Testis (tissue), 3 donors: ENCODE results near the gene TSEN54. TPM values are rescaled to one million over a fixed set of nuclear protein-coding genes. Genes with fewer than 3 reads are reported as not detected.

Experiments used
- DNase-seq: peaks from one replicate; pipeline ENCODE4 v3.0.0-alpha.2; 2019
- H3K27ac ChIP-seq, 2 donors: fragments of 200-600 bp; sonication (generic); one replicate each; pipeline ENCODE4 v1.5.1; 2019
- H3K27me3 ChIP-seq: fragments of 200-600 bp; sonication (generic); one replicate; pipeline ENCODE4 v1.5.1; 2019
- H3K36me3 ChIP-seq: fragments of 200-600 bp; sonication (generic); one replicate; pipeline ENCODE4 v1.5.1; 2017; ENCODE audit warnings: low read depth; ENCODE audit errors: missing control alignments
- H3K4me1 ChIP-seq: fragments of 200-600 bp; sonication (generic); one replicate; pipeline ENCODE4 v1.5.1; 2019
- H3K4me3 ChIP-seq, 2 donors: fragments of 200-600 bp; sonication (generic); one replicate each; pipeline ENCODE4 v1.5.1; 2017 to 2019
- H3K9me3 ChIP-seq: fragments of 200-600 bp; sonication (generic); one replicate; pipeline ENCODE4 v1.5.1; 2017
- POLR2A ChIP-seq: fragments of 450-650 bp; IDR thresholded peaks from one replicate; pipeline ENCODE4 v1.6.1; 2017; ENCODE audit warnings: antibody characterized with exemption, mild to moderate bottlenecking, moderate library complexity
- WGBS, 2 donors: methylation state at CpG; one replicate each; pipeline ENCODE4 v1.1.5; 2018; 5-methylcytosine and 5-hydroxymethylcytosine counted together
- intact Hi-C: fragments of 100-400 bp; cut with DNase I; formaldehyde crosslinking; loops from one replicate; pipeline ENCODE4 v1.15.1; 2023; ENCODE audit warnings: low total_unique reads
- polyA plus RNA-seq: library from polyadenylated mRNA; stranded (reverse); fragments of 350-450 nt; fragmentation: Illumina TruSeq; extraction: RNeasy Lipid Tissue Mini Kit (QIAGEN cat#74804); gene quantifications from one replicate; pipeline ENCODE4 v1.2.3, GENCODE V29; 2014; ENCODE audit warnings: low read depth, low replicate concordance; ENCODE audit not compliant: insufficient read depth
- total RNA-seq, 2 donors: library from RNA; depleted of rRNA; stranded (reverse); fragments of >200 nt; gene quantifications; one replicate each; pipeline ENCODE4 v1.2.3, GENCODE V29; 2016
- TF ChIP-seq, protein P1 (sequence below), 3 experiments: fragments of 450-650 bp in 2 of 3; fragments of 200-600 bp in 1 of 3; sonication (generic) in 1 of 3; IDR thresholded peaks; one replicate each; pipeline ENCODE4 v1.5.1; 2016 to 2019; ENCODE audit warnings: antibody characterized with exemption in 3 of 3, mild to moderate bottlenecking in 2 of 3, moderate library complexity in 1 of 3

TSEN54 gene
- total and polyA plus RNA-seq, 3 donors from 2014 or later, result 28.3 to 46.6 (median 45.7) TPM

DNA sequence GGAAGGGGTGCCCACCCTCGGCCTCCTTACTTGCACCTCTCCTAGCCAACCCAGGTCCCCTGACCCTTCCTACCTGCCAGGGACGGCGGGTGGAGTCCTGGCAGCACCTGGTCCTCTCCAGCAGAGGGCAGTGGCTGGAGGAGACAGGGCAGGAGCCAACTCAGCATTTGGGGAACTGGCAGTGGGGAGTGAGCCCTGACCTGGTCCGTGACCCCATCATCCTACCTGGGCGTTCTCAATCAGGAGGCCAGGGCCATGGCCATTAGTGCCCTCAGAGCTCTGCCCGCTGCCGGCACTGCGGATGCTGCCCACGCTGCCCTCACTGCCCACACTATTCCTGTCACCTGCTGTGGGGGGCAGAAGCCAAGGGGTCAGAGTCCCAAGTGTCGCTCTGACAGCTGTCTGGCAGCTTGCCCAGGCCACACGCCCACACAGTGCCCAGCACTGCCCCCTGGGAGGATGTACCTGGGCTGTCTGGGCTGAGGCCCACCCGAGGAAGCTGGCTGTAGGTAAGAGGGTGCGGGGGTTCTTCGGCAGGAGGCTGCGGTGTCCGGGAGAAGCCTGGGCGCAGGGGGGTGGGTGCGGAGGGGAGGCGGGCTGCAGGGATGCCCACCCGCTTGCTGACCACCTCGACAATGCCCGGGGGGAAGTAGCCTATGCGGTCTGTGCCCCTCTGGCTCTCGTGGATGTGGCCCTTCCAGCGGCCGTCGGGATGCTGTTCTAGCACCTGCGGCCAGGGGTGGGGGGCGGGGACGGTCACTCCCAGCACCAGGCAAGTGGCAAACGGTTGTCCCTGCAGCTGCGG, 11.8 kb upstream of the TSEN54 start:
- Histone ChIP-seq H3K27ac (no peak overlapping the region), H3K4me3 (no peak overlapping the region), H3K36me3 (no peaks in the 10 kb centered on the region), H3K4me1 (peaks cover 21% of the 10 kb centered on the region), H3K9me3 (no peaks in the 10 kb centered on the region), H3K27me3 (no peaks in the 10 kb centered on the region)
- TF ChIP-seq, protein P1, sequence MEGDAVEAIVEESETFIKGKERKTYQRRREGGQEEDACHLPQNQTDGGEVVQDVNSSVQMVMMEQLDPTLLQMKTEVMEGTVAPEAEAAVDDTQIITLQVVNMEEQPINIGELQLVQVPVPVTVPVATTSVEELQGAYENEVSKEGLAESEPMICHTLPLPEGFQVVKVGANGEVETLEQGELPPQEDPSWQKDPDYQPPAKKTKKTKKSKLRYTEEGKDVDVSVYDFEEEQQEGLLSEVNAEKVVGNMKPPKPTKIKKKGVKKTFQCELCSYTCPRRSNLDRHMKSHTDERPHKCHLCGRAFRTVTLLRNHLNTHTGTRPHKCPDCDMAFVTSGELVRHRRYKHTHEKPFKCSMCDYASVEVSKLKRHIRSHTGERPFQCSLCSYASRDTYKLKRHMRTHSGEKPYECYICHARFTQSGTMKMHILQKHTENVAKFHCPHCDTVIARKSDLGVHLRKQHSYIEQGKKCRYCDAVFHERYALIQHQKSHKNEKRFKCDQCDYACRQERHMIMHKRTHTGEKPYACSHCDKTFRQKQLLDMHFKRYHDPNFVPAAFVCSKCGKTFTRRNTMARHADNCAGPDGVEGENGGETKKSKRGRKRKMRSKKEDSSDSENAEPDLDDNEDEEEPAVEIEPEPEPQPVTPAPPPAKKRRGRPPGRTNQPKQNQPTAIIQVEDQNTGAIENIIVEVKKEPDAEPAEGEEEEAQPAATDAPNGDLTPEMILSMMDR (IDR thresholded peaks at IDR 0.05), result peak in 2 of 3 experiments; percentile 39 to 49
- TF ChIP-seq POLR2A, result no peak
- intact Hi-C loops, result no loop called here
- no peak for DNase-seq
- WGBS, 2 donors, result 79 to 82% methylated on average over 11 to 32 of the region's 32 CpGs

DNA sequence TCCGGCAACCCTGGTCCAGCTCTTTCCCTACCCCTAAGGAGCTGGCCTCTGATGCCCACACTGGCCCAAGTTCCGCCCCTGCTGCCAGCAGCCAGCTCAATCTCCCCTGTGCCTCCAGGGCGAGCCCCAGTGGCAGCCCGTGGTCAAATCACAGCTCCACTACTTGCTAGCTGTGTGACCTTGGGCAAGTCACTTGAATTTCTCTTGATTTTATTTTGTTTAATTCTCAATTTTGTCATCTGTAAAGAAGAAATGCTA, 11.2 kb upstream of the TSEN54 start:
- Histone ChIP-seq H3K9me3 (no peaks in the 10 kb centered on the region), H3K27me3 (no peaks in the 10 kb centered on the region), H3K36me3 (no peaks in the 10 kb centered on the region), H3K4me1 (peaks cover 16% of the 10 kb centered on the region), H3K4me3 (no peak overlapping the region), H3K27ac (no peak overlapping the region)
- intact Hi-C loops, result no loop called here
- no peak for DNase-seq
- TF ChIP-seq POLR2A, result no peak
- TF ChIP-seq, protein P1 (IDR thresholded peaks at IDR 0.05), result no peak
- 83% methylated on average over 4 of the region's 4 CpGs for WGBS, 2 donors

DNA sequence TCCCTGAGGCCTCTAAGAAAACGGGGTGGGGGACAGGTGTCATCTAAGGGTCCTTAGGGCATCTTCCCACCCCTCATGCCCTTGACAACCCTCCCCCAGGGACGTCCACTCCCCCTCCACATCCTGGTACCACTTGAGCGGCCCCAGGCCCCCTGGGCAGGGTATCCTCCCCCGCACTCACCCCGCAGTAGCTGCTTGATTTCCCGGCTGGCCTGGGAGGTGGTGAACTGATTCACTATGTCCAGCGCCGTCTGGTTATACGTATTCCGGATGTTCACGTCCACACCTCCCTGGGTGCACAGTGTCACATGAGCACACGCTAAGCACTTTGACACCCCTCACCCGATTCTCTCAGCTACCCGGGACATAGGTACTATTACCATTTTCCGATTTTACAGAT, 10.7 kb upstream of the TSEN54 start:
- no peak overlapping the region for H3K4me3 ChIP-seq
- TF ChIP-seq, protein P1 (IDR thresholded peaks at IDR 0.05), result no peak
- no peak for TF ChIP-seq POLR2A
- H3K27ac ChIP-seq, result no peak overlapping the region
- peaks cover 10% of the 10 kb centered on the region for H3K4me1 ChIP-seq
- WGBS, 2 donors, result 79 to 86% methylated on average over 13 to 15 of the region's 15 CpGs
- no peaks in the 10 kb centered on the region for H3K9me3 ChIP-seq
- no peaks in the 10 kb centered on the region for H3K27me3 ChIP-seq
- no peaks in the 10 kb centered on the region for H3K36me3 ChIP-seq
- DNase-seq, result no peak
- intact Hi-C loops, result no loop called here

DNA sequence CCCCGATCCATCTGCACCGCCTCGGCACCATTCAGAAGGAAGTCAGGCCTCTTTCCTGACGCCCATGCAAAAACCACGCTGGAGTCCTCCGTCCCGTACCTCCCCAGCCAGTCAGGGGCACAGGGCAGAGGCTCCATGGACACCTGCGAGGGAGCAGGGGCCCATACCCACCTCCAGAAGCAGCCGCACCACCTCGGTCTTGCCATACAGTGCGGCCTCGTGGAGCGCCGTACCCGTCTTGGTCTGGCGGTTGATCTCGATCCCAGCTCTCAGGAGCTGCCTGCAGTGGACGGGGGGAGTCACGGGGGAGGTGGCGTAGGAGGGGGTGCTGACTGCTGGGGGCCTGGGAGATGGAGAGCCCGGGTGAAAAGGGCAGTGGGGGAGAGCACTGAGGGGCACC, 10.2 kb upstream of the TSEN54 start:
- Histone ChIP-seq H3K36me3 (no peaks in the 10 kb centered on the region), H3K4me1 (peaks cover 6% of the 10 kb centered on the region), H3K27me3 (no peaks in the 10 kb centered on the region), H3K27ac (no peak overlapping the region), H3K4me3 (no peak overlapping the region), H3K9me3 (no peaks in the 10 kb centered on the region)
- 90 to 94% methylated on average over 6 to 21 of the region's 21 CpGs for WGBS, 2 donors
- intact Hi-C loops, result no loop called here
- TF ChIP-seq POLR2A, result no peak
- TF ChIP-seq, protein P1 (IDR thresholded peaks at IDR 0.05), result no peak
- no peak for DNase-seq

DNA sequence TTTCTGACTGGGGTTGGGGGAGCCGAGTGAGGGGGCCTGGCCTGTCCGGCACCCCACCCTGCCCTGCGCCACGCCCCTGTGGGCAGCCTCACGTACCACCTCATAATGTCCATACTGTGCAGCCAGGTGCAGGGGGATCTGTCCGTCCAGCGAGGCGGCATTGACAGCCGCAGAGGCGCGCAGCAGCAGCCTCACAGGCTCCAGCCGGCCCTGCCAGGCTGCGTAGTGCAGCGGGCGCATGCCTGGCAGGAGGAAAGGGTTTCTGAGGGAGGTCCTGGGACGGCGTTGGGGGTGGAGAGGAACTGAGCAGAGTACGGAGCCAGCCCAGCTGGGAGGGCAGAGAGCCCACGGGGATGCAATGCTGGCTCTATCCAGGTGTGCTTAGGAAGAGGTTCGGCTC, 9.4 kb upstream of the TSEN54 start:
- TF ChIP-seq, protein P1 (IDR thresholded peaks at IDR 0.05), result no peak
- TF ChIP-seq POLR2A, result no peak
- Histone ChIP-seq H3K4me1 (peaks cover 2% of the 10 kb centered on the region), H3K27me3 (no peaks in the 10 kb centered on the region), H3K9me3 (no peaks in the 10 kb centered on the region), H3K36me3 (no peaks in the 10 kb centered on the region), H3K4me3 (no peak overlapping the region), H3K27ac (no peak overlapping the region)
- intact Hi-C loops, result no loop called here
- no peak for DNase-seq
- WGBS, 2 donors, result 90 to 92% methylated on average over 20 of the region's 20 CpGs
